ENCODE results near the gene PCK2.

The PCK2 gene

GRCh38 chr14:24060443-24060842 is 33.7 kb upstream of the PCK2 start:
- no peak overlapping the region for H3K4me3 ChIP-seq (ENCODE audit: low read length)
- DNase-seq (ENCODE audit: low read depth, low spot score) = no peak

DNA sequence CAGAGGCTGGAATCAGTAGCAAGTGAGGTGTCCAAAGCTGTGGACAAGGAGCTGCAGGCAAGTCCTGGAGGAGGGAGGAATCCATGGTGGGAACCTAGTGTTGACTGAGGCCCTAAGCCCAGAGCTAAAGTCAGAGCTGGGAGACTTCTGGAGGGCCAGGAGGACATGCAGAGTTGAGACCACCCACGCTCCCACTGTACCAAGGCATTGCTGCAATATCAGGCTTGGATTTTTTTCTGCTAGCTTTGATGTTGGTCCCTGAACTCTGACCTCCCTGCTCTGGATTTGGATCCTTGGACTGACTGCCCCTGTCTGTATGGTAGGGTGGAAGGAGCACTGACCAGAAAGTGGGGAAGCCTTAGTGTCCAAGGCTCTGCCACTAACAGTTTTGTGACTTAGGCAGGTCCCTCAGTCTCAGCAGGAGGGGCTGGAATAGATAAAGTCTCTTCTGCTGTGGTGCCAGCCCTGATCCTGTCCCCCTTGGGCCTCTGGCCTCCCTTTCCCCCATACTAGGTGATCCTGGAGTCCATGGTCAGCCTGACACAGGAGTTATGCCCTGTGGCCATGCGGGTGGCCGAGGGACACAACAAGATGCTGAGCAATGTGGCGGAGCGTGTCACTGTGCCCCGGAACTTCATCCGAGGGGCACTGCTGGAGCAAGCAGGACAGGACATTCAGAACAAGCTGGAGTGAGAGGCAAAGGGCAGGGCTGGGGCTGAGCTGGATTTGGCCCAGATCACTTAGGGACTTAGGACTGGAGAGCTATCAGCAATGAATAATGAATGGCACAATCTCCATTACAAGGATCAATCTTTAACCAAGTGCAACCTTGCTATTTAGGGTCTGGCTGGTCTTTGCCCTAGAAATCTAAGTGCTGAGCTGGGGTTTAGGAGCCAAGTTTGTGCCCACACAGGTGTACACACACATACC is 32.9 kb upstream of the PCK2 start:
- H3K4me3 ChIP-seq (ENCODE audit: low read length) = no peak overlapping the region
- no peak for DNase-seq (ENCODE audit: low read depth, low spot score)

DNA sequence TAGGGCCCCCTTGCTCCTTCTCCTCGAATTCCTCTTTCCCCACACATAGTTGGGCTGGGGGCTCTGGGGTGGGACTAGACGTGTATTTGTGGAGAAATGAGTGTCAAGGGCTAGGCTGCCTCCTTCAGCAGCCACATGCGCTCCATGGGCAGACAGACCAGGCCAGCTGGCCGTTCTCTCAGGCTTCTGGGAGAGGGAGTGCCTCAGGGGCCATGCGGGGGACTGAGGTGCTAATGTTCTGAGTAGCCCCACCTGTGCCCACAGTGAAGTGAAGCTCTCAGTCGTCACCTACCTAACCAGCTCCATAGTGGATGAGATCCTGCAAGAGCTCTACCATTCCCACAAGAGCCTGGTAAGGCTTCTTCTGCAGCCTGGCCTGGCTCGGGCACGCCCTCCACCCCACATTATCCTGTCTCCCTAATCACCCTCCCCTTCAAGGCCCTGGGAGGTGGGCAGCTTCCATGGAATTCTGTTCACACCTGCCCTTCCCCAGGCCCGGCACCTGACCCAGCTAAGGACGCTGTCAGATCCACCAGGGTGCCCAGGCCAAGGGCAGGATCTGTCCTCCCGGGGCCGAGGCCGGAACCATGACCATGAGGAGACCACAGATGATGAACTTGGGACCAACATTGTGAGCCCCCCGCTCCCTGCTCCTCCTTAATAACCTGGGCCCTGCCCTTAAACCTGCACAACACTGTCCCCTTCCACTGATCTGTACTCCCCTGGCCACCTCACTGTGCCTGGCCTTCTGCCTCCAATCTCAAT is 31.7 kb upstream of the PCK2 start:
- no peak for DNase-seq (ENCODE audit: low read depth, low spot score)

DNA sequence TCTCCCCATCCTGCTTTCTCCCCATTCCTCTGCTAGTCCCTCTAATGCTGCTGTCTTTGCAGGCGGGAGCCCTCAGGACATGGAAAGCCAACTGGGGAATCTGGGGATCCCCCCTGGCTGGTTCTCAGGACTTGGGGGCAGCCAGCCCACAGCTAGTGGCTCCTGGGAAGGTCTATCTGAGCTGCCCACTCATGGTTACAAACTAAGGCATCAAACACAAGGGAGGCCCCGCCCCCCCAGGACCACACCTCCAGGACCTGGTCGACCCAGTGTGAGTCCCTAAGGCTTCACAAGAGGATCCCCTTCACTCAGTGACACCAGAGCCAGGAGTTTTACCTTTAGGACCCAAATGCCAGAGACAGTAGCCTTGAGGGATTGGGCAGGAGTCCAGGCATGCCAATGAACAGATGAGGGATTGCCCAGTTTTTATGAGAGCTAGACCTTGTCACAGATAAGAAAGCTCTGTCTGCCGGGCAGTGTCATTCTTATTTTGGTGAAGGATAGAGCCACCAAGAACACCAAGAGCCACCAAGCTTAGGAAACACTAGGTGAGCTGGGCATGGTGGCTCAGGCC is 30.8 kb upstream of the PCK2 start:
- H3K4me3 ChIP-seq (ENCODE audit: low read length) = no peak overlapping the region
- DNase-seq (ENCODE audit: low read depth, low spot score) = no peak

More for the DNA sequence above, 31.7 kb upstream of the PCK2 start:
- no peak overlapping the region for H3K4me3 ChIP-seq (ENCODE audit: low read length)

DNA sequence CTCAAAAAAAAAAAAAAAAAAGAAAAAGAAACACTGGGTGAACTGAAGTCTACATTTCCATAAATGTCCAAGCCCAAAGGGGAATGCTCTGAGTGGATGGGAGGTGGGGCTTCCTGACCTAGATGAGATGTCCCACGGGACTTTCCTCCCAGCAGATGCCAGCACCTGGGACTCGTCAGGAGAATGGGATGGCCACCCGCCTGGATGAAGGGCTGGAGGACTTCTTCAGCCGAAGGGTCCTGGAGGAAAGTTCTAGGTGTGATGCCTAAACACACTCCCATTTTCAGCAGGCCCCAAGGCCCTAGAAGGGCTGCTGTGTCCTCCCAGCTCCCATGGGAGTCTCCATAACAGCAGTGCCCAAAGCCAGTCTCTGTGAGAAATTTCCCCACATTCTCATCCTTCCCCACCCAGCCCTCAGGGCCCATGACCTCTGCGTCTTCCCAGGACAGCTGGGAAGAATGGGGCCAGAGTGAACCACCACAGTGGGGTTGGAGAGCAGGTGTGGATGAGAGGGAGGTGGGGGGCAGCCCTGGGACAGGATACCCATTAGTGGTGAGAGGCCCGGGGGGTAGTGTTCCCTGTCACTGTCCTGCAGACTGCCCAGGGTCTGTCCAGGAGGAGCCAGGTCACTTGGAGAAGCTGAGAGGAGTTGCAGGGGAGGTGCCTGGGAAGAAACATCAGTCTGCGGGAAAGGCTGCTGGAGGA is 29.9 kb upstream of the PCK2 start:
- DNase-seq (ENCODE audit: low read depth, low spot score) = no peak
- H3K4me3 ChIP-seq (ENCODE audit: low read length) = no peak overlapping the region

DNA sequence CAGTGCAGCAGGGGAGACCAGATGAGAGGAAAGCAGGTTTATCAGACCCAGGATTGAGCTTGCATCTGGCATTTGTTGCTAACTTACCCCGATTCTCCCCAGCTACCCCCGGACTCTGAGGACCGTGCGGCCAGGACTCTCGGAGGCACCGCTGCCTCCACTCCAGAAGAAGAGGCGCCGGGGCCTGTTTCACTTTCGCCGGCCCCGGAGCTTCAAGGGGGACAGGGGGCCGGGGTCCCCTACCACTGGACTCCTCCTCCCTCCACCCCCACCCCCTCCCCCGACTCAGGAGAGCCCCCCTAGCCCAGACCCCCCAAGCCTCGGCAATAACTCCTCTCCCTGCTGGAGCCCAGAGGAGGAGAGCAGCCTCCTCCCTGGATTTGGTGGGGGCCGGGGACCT is 29.3 kb upstream of the PCK2 start:
- H3K4me3 ChIP-seq (ENCODE audit: low read length) = no peak overlapping the region
- no peak for DNase-seq (ENCODE audit: low read depth, low spot score)

- no peak overlapping the region for H3K4me3 ChIP-seq (ENCODE audit: low read length)
- no peak for DNase-seq (ENCODE audit: low read depth, low spot score)
Measured at GRCh38 chr14:24065408-24065807, 28.7 kb upstream of the PCK2 start.

GRCh38 chr14:24066496-24067132 is 27.5 kb upstream of the PCK2 start:
- no peak for DNase-seq (ENCODE audit: low read depth, low spot score)
- no peak overlapping the region for H3K4me3 ChIP-seq (ENCODE audit: low read length)

- H3K4me3 ChIP-seq (ENCODE audit: low read length) = no peak overlapping the region
- DNase-seq (ENCODE audit: low read depth, low spot score) = no peak
Measured at GRCh38 chr14:24067133-24068082, 26.7 kb upstream of the PCK2 start.

- no peak overlapping the region for H3K4me3 ChIP-seq (ENCODE audit: low read length)
- DNase-seq (ENCODE audit: low read depth, low spot score) = no peak
Measured at GRCh38 chr14:24068711-24069410, 25.2 kb upstream of the PCK2 start.

- DNase-seq (ENCODE audit: low read depth, low spot score) = no peak
- H3K4me3 ChIP-seq (ENCODE audit: low read length) = no peak overlapping the region
Measured at GRCh38 chr14:24069411-24069735, 24.7 kb upstream of the PCK2 start.

- H3K4me3 ChIP-seq (ENCODE audit: low read length) = no peak overlapping the region
- no peak for DNase-seq (ENCODE audit: low read depth, low spot score)
Measured at GRCh38 chr14:24070285-24071143, 23.6 kb upstream of the PCK2 start.

- H3K4me3 ChIP-seq (ENCODE audit: low read length) = no peak within 1 kb of the TSS
- no peak for DNase-seq (ENCODE audit: low read depth, low spot score)
Measured at GRCh38 chr14:24071144-24071697, 22.9 kb upstream of the PCK2 start, which contains the start of gene CPNE6. Gene CPNE6, plus strand, starts transcription at chr14:24071562. Its CDS starts 1,375 bp downstream, at chr14:24072937.

- no peak overlapping the region for H3K4me3 ChIP-seq (ENCODE audit: low read length)
- no peak for DNase-seq (ENCODE audit: low read depth, low spot score)
Measured at GRCh38 chr14:24071836-24072430, 22.2 kb upstream of the PCK2 start.

DNA sequence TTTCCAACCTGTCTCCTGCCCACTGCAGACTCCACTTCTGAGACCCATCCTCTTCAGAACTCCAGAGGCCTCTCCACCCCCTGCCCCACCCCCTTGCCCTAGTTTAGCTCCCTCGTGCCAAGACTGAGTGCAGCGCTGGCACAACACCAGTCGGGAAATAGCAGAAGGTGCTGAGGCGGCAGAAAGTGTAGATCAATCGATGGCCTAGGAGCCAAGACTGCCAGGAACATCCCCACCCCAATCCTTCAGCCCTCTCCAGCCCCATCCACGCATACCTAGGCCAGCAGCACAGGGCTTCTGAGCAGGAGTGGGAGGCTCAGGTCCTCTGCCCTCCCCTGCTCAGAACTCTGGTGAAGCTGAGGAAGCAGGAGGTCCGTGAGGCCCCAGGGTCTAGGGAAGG is 21.7 kb upstream of the PCK2 start:
- no peak for DNase-seq (ENCODE audit: low read depth, low spot score)
- H3K4me3 ChIP-seq (ENCODE audit: low read length) = no peak overlapping the region

Data from Jurkat, Clone E6-1 (cell line).